Measurements from ENCODE around the gene ABCA12. TPM values are rescaled to one million over a fixed set of nuclear protein-coding genes. Genes with fewer than 3 reads are reported as not detected.
A peak's percentile ranks its signal among the peaks of the same experiment; 100 is the strongest.

ABCA12 gene
- total and polyA plus RNA-seq, 5 donors from 2014 or later, result not detected

- H3K36me3 ChIP-seq (ENCODE audit: control insufficient read depth, insufficient read depth, low read length), result no peaks in the 10 kb centered on the region
- H3K9me3 ChIP-seq (ENCODE audit: control insufficient read depth in 2 of 2, low read length in 2 of 2), result no peaks in the 10 kb centered on the region
- no peaks in the 10 kb centered on the region for H3K27me3 ChIP-seq (ENCODE audit: control insufficient read depth, insufficient read depth, low read length)
- no peaks in the 10 kb centered on the region for H3K36me3 Mint-ChIP-seq
- ATAC-seq (ENCODE audit: low read depth in 2 of 2), result no peak
- no peak overlapping the region for H3K4me3 ChIP-seq (ENCODE audit: low read depth, low read length)
- no peaks in the 10 kb centered on the region for H3K4me1 ChIP-seq (ENCODE audit: control insufficient read depth, insufficient read depth, low read length, poor library complexity, severe bottlenecking)
- no peaks in the 10 kb centered on the region for H3K27me3 Mint-ChIP-seq
- no peak overlapping the region for H3K27ac ChIP-seq (ENCODE audit: insufficient read depth, low read length, poor library complexity, severe bottlenecking)
- no peak overlapping the region for H3K27ac Mint-ChIP-seq
- DNase-seq, result no peak
- no peaks in the 10 kb centered on the region for H3K4me1 Mint-ChIP-seq
- peaks cover 0 to 5% (median 0%) of the 10 kb centered on the region in 7 donors for H3K9me3 Mint-ChIP-seq
- H3K4me3 Mint-ChIP-seq, result peak overlapping the region in 1 of 4 donors; percentile 47
Observed at GRCh38 chr2:215084080-215084479, 54.3 kb downstream of the ABCA12 start.

DNA sequence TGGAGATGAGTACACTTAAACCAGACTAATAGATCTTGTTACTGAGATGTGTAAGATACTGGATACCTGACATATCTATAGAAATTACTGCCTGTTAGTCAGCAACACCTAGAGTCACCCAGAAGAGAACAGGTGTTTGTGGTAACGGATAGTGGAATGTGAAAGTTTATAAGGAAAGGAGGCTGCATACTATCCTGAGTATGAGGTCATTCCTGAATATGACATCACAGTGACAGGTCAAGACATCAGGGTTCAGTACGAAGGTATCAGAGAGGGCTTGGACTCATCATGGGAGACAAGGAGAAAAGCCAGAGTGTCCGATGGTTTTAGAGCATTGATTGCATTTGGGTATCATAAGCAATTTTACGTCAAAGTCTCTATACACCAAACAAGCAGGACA lies 55.3 kb downstream of the ABCA12 start:
- no peaks in the 10 kb centered on the region for H3K27me3 ChIP-seq (ENCODE audit: control insufficient read depth, insufficient read depth, low read length)
- no peak overlapping the region for H3K27ac Mint-ChIP-seq
- no peaks in the 10 kb centered on the region for H3K27me3 Mint-ChIP-seq
- DNase-seq (no peak), ATAC-seq (ENCODE audit: low read depth in 2 of 2) (no peak)
- H3K4me1 ChIP-seq (ENCODE audit: control insufficient read depth, insufficient read depth, low read length, poor library complexity, severe bottlenecking), result no peaks in the 10 kb centered on the region
- no peak overlapping the region for H3K4me3 ChIP-seq (ENCODE audit: low read depth, low read length)
- no peaks in the 10 kb centered on the region for H3K9me3 ChIP-seq (ENCODE audit: control insufficient read depth in 2 of 2, low read length in 2 of 2)
- no peaks in the 10 kb centered on the region for H3K4me1 Mint-ChIP-seq
- peaks cover 0 to 5% (median 0%) of the 10 kb centered on the region in 7 donors for H3K9me3 Mint-ChIP-seq
- no peaks in the 10 kb centered on the region for H3K36me3 ChIP-seq (ENCODE audit: control insufficient read depth, insufficient read depth, low read length)
- no peaks in the 10 kb centered on the region for H3K36me3 Mint-ChIP-seq
- no peak overlapping the region for H3K27ac ChIP-seq (ENCODE audit: insufficient read depth, low read length, poor library complexity, severe bottlenecking)
- no peak overlapping the region for H3K4me3 Mint-ChIP-seq

DNA sequence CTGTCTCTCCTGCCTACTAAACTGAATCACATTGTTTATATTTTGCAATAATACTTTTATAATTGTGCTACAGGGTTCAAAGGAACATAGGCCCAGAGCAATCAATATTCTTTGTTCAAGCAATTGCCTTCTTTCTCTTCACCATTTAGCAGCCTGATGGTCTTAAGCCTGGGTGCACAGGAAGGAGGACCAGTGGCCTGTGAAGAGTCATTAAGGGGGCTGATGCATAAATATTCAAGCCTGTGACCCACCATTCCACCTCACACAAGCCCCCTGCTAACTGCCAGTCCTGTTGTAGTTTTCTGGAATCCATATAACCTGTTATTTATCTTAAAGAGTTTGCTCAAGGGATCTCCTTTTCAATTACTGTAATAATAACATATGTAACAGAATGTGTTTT lies 56.0 kb downstream of the ABCA12 start:
- H3K36me3 ChIP-seq (ENCODE audit: control insufficient read depth, insufficient read depth, low read length), result no peaks in the 10 kb centered on the region
- Mint-ChIP-seq H3K36me3 (no peaks in the 10 kb centered on the region), H3K9me3 (peaks cover 0 to 2% (median 0%) of the 10 kb centered on the region in 7 donors), H3K27ac (no peak overlapping the region), H3K4me1 (no peaks in the 10 kb centered on the region), H3K27me3 (no peaks in the 10 kb centered on the region), H3K4me3 (no peak overlapping the region)
- no peaks in the 10 kb centered on the region for H3K27me3 ChIP-seq (ENCODE audit: control insufficient read depth, insufficient read depth, low read length)
- no peaks in the 10 kb centered on the region for H3K9me3 ChIP-seq (ENCODE audit: control insufficient read depth in 2 of 2, low read length in 2 of 2)
- H3K4me3 ChIP-seq (ENCODE audit: low read depth, low read length), result no peak overlapping the region
- ATAC-seq (ENCODE audit: low read depth in 2 of 2) (no peak), DNase-seq (no peak)
- H3K4me1 ChIP-seq (ENCODE audit: control insufficient read depth, insufficient read depth, low read length, poor library complexity, severe bottlenecking), result no peaks in the 10 kb centered on the region
- H3K27ac ChIP-seq (ENCODE audit: insufficient read depth, low read length, poor library complexity, severe bottlenecking), result no peak overlapping the region

DNA sequence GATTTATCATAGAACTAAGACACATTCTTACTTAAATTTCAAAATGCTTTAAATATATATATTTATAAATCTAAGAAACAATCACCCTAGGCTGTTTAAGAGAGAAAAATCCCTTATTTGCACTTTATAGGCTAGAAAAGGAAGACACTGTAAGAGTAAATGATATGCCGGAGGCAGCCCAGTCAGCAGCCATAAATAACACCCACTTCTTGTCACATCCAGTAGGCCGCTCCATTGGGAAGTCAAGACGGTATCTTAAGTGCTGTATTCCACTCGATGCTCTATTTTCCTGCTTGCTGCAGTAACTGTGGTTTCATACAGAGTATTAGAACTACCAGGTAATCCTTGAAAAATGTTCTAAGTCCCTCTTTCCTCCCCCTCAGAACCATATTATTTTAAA lies 57.9 kb downstream of the ABCA12 start:
- Histone ChIP-seq H3K27me3 (ENCODE audit: control insufficient read depth, insufficient read depth, low read length) (no peaks in the 10 kb centered on the region), H3K36me3 (ENCODE audit: control insufficient read depth, insufficient read depth, low read length) (no peaks in the 10 kb centered on the region), H3K4me3 (ENCODE audit: low read depth, low read length) (no peak overlapping the region), H3K27ac (ENCODE audit: insufficient read depth, low read length, poor library complexity, severe bottlenecking) (no peak overlapping the region), H3K9me3 (ENCODE audit: control insufficient read depth in 2 of 2, low read length in 2 of 2) (no peaks in the 10 kb centered on the region), H3K4me1 (ENCODE audit: control insufficient read depth, insufficient read depth, low read length, poor library complexity, severe bottlenecking) (no peaks in the 10 kb centered on the region)
- Mint-ChIP-seq H3K4me1 (no peaks in the 10 kb centered on the region), H3K9me3 (peaks cover 0 to 2% (median 0%) of the 10 kb centered on the region in 7 donors), H3K36me3 (no peaks in the 10 kb centered on the region), H3K27ac (no peak overlapping the region), H3K27me3 (no peaks in the 10 kb centered on the region), H3K4me3 (no peak overlapping the region)
- no peak for ATAC-seq (ENCODE audit: low read depth in 2 of 2)
- DNase-seq, result no peak

- no peak for DNase-seq
- peaks cover 5% of the 10 kb centered on the region for H3K27me3 Mint-ChIP-seq
- no peak overlapping the region for H3K27ac Mint-ChIP-seq
- H3K4me1 Mint-ChIP-seq, result peaks cover 0 to 3% (median 0%) of the 10 kb centered on the region in 4 donors
- no peaks in the 10 kb centered on the region for H3K36me3 Mint-ChIP-seq
- no peaks in the 10 kb centered on the region for H3K9me3 ChIP-seq (ENCODE audit: control insufficient read depth in 2 of 2, low read length in 2 of 2)
- no peaks in the 10 kb centered on the region for H3K9me3 Mint-ChIP-seq
- no peaks in the 10 kb centered on the region for H3K4me1 ChIP-seq (ENCODE audit: control insufficient read depth, insufficient read depth, low read length, poor library complexity, severe bottlenecking)
- no peak overlapping the region for H3K4me3 Mint-ChIP-seq
- H3K27ac ChIP-seq (ENCODE audit: insufficient read depth, low read length, poor library complexity, severe bottlenecking), result no peak overlapping the region
- no peak for ATAC-seq (ENCODE audit: low read depth in 2 of 2)
- no peaks in the 10 kb centered on the region for H3K27me3 ChIP-seq (ENCODE audit: control insufficient read depth, insufficient read depth, low read length)
- no peaks in the 10 kb centered on the region for H3K36me3 ChIP-seq (ENCODE audit: control insufficient read depth, insufficient read depth, low read length)
- H3K4me3 ChIP-seq (ENCODE audit: low read depth, low read length), result no peak overlapping the region
Observed at GRCh38 chr2:215071676-215072075, 66.8 kb downstream of the ABCA12 start.

- no peaks in the 10 kb centered on the region for H3K27me3 ChIP-seq (ENCODE audit: control insufficient read depth, insufficient read depth, low read length)
- no peaks in the 10 kb centered on the region for H3K4me1 ChIP-seq (ENCODE audit: control insufficient read depth, insufficient read depth, low read length, poor library complexity, severe bottlenecking)
- H3K4me3 Mint-ChIP-seq, result no peak overlapping the region
- DNase-seq (no peak), ATAC-seq (ENCODE audit: low read depth in 2 of 2) (no peak)
- H3K4me1 Mint-ChIP-seq, result peaks cover 0 to 3% (median 0%) of the 10 kb centered on the region in 4 donors
- H3K9me3 ChIP-seq (ENCODE audit: control insufficient read depth in 2 of 2, low read length in 2 of 2), result no peaks in the 10 kb centered on the region
- no peak overlapping the region for H3K27ac Mint-ChIP-seq
- no peaks in the 10 kb centered on the region for H3K36me3 Mint-ChIP-seq
- no peaks in the 10 kb centered on the region for H3K36me3 ChIP-seq (ENCODE audit: control insufficient read depth, insufficient read depth, low read length)
- H3K4me3 ChIP-seq (ENCODE audit: low read depth, low read length), result no peak overlapping the region
- H3K27me3 Mint-ChIP-seq, result peaks cover 5% of the 10 kb centered on the region
- H3K27ac ChIP-seq (ENCODE audit: insufficient read depth, low read length, poor library complexity, severe bottlenecking), result no peak overlapping the region
- peaks cover 0 to 2% (median 0%) of the 10 kb centered on the region in 7 donors for H3K9me3 Mint-ChIP-seq
Observed at GRCh38 chr2:215068399-215068798, 70.0 kb downstream of the ABCA12 start.

GRCh38 chr2:215066124-215066523 lies 72.3 kb downstream of the ABCA12 start:
- no peak overlapping the region for H3K4me3 Mint-ChIP-seq
- Histone ChIP-seq H3K27me3 (ENCODE audit: control insufficient read depth, insufficient read depth, low read length) (no peaks in the 10 kb centered on the region), H3K36me3 (ENCODE audit: control insufficient read depth, insufficient read depth, low read length) (no peaks in the 10 kb centered on the region), H3K4me3 (ENCODE audit: low read depth, low read length) (no peak overlapping the region), H3K27ac (ENCODE audit: insufficient read depth, low read length, poor library complexity, severe bottlenecking) (no peak overlapping the region), H3K4me1 (ENCODE audit: control insufficient read depth, insufficient read depth, low read length, poor library complexity, severe bottlenecking) (no peaks in the 10 kb centered on the region), H3K9me3 (ENCODE audit: control insufficient read depth in 2 of 2, low read length in 2 of 2) (no peaks in the 10 kb centered on the region)
- H3K9me3 Mint-ChIP-seq, result peaks cover 0 to 4% (median 0%) of the 10 kb centered on the region in 7 donors
- ATAC-seq (ENCODE audit: low read depth in 2 of 2), result no peak
- H3K27me3 Mint-ChIP-seq, result peaks cover 5% of the 10 kb centered on the region
- peaks cover 0 to 3% (median 0%) of the 10 kb centered on the region in 4 donors for H3K4me1 Mint-ChIP-seq
- no peak for DNase-seq
- H3K36me3 Mint-ChIP-seq, result no peaks in the 10 kb centered on the region
- peak overlapping the region in 1 of 3 donors; percentile 2 for H3K27ac Mint-ChIP-seq

- Histone ChIP-seq H3K4me1 (ENCODE audit: control insufficient read depth, insufficient read depth, low read length, poor library complexity, severe bottlenecking) (no peaks in the 10 kb centered on the region), H3K27ac (ENCODE audit: insufficient read depth, low read length, poor library complexity, severe bottlenecking) (no peak overlapping the region), H3K36me3 (ENCODE audit: control insufficient read depth, insufficient read depth, low read length) (no peaks in the 10 kb centered on the region), H3K4me3 (ENCODE audit: low read depth, low read length) (no peak overlapping the region), H3K27me3 (ENCODE audit: control insufficient read depth, insufficient read depth, low read length) (no peaks in the 10 kb centered on the region), H3K9me3 (ENCODE audit: control insufficient read depth in 2 of 2, low read length in 2 of 2) (no peaks in the 10 kb centered on the region)
- H3K4me1 Mint-ChIP-seq, result peaks cover 0 to 2% (median 0%) of the 10 kb centered on the region in 4 donors
- H3K4me3 Mint-ChIP-seq, result no peak overlapping the region
- peaks cover 0 to 4% (median 0%) of the 10 kb centered on the region in 7 donors for H3K9me3 Mint-ChIP-seq
- H3K36me3 Mint-ChIP-seq, result no peaks in the 10 kb centered on the region
- H3K27ac Mint-ChIP-seq, result no peak overlapping the region
- no peak for DNase-seq
- no peak for ATAC-seq (ENCODE audit: low read depth in 2 of 2)
- H3K27me3 Mint-ChIP-seq, result peaks cover 2% of the 10 kb centered on the region
Observed at GRCh38 chr2:215063526-215063925, 74.9 kb downstream of the ABCA12 start.
